HG03439 (cell line): ENCODE results near the gene RALGPS1.
"Not testable (repeated sequence)": the region's sequence is repeated elsewhere in the genome, so short reads cannot be mapped to it uniquely, and the experiment has no call there.

ENCODE experiments used
- ATAC-seq: cut with Tn5 transposase; IDR thresholded peaks from one replicate; pipeline ENCODE4 v1.9.1; 2021; ENCODE audit warnings: mild to moderate bottlenecking, moderate library complexity; ENCODE audit not compliant: unreplicated experiment

RALGPS1 gene

DNA sequence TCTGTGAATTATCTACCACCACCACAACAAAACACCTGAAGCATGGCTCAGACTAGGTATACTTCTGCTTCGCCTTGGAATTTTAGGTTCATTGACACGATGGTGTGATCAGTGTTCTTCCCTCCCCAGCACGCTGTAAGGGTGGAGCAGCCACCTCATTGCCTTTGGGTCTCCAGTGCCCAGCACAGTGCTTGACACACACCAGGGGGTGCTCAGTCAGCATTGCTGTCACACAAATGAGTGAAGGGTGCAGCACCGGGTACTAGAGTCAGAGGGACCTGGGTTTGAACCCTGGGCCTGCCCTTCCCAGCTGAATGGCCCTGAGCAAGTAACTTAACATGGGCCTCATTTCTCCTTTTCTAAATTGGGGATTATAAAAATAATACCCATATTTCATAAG is 217.8 kb downstream of the RALGPS1 start:
- no peak for ATAC-seq

DNA sequence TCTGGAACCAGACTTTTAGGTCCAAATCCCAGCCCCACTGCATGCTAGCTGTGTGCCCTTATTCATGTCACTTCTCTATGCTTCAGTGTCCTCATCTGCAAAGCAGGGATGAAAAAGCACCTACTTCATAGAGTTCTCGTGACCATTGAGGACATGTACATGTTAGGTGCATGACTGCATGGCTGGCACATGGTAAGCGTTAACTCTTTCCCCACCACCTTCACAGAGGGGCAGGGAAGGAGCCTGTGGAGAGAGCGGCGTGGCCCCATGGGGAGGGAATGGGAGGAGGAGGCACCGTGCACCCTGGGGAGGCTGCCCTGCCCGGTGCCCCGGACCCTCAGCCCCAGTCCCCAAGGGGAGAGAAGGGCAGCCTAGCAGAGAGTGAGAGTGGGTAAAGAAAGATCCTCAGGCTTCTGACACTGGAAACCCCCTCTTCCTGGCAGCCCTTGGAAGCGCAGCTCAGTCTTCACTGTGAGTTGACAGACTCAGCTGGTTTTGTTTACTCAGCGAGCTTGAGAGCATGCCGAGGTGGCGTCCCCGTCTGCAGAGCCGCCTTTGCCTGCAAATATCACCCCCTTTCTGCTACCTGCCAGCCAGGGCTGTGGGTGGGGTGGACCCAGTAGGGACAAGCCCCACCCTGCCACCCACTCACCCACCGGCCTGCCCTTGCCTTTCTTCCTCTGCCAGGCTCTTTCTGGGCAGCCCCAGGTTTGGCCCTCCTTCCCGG is 218.5 kb downstream of the RALGPS1 start:
- no peak for ATAC-seq

DNA sequence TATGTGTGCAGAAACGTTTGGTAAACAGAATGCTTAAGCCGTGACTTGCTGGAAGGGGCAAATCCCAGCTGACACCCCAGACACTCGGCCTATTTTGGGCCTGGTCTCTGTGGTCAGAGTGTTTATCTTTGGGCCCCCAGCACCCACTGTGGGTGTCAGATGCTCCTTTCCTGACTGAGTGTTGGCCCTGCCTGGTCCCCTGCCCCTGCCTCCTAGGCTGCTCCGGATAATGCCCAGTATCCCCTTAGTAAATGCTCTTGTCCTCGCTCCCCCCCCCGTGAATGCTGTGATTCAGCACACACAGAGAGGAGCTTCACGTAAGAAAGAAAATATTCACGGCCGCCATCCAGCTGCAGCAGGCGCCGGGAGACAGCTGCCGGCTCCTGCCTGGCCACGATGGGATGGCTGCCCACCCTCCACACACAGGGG is 219.2 kb downstream of the RALGPS1 start:
- ATAC-seq, result no peak

DNA sequence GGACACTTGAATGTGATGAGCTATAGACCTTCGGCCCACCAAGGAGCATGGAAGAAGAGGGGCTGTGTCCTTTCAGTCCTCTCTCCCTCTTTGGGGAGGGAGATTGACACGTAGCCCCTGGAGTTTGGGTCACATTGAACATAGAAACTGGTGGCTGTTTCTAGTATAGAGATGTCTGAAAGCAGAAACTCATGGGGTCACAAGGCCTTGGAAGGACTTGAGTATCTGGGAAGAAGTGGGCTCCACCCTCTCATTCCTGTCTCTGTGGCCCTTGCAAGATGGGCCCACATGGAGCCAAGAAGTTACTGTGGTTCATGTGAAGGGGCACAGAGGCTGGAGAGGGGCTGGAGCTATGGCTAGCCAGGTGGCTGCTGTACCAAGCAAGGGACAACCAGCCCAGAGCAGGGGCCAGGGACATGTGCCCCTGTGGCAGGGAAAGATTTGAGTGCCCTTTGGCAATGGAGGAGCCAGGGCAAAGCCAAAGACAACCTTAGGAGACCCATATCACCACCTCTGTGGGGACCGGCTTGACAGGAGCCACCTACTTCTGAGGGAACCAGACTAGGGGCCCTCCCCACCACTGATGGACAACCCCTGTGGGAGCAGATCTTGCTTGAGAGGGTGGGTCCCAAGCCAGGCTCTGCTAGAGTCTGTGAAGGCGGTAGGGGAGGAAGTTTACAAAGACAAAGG is 220.6 kb downstream of the RALGPS1 start:
- ATAC-seq, result no peak

DNA sequence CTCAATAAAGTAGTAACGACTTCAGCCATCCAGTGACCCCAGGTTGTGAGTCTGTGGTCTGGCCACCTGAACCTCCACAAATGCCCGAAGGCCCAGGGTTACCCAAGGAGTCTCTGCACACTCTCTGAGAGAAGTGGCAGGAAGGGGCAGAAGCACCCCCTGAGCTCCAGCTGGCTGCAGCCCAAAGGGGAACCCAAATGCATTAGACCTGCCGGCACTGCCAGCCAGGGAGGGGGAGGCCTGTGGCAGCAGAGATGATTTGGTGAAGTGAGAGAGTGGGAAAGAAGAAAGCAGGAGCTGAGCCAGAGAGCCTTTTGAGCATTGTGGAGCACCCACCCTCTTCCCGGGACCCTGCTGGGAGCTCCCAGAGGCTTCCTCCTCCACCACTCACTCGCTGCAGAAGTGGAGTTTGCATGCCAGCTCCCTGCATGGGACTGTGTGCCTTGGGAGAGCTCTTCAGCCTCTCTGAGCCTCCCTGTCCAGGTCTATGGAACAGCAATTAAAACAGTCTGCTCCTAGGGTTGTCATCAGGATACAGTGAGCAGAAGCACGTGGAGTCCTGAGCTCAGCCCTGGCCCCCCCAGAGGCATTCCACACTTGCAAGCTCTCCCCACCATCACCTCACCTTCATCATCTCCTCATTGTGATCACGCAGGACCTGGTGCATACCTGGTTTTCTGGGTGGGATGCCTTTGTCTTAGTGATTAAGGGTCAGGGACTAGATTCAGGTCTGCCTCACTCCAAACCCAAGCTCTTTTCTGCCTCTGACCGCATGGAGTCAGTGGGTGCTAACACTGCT is 221.7 kb downstream of the RALGPS1 start:
- no peak for ATAC-seq

DNA sequence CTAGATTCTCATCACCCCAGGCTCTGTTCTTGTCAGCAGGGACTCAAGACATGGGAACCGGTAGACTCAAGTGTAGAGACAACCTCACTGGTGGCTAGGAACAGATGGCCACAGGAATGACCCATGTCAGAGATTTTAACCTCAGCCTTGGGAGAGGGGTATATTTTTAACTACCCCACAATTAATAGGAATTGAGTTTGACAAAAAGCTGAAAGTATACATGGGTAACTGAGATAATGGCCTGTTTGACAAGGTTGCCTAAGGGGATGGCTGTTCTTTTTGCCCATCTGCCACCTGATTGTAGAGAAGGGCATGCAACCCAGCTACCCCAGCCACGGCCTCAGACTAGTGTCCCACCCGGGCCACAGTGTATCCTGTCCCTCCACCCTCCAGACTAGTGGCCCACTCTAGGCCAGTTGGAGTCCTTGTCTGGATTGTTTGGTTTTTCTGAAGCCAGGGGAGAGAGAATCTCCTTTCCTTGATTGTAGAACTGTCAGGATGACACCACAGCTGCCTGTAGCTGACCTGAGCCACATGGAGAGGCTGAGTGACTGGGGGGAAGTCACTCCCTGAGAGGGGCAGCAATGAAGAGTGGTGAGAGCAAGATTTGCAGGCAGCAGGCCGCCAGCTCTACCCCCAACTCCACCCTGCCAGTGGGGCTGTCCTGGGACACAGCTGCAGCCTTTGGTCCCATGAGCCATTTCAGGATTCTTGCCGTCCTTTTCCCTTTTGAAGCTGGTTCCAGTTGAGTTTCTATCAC is 222.5 kb downstream of the RALGPS1 start:
- ATAC-seq, result no peak

DNA sequence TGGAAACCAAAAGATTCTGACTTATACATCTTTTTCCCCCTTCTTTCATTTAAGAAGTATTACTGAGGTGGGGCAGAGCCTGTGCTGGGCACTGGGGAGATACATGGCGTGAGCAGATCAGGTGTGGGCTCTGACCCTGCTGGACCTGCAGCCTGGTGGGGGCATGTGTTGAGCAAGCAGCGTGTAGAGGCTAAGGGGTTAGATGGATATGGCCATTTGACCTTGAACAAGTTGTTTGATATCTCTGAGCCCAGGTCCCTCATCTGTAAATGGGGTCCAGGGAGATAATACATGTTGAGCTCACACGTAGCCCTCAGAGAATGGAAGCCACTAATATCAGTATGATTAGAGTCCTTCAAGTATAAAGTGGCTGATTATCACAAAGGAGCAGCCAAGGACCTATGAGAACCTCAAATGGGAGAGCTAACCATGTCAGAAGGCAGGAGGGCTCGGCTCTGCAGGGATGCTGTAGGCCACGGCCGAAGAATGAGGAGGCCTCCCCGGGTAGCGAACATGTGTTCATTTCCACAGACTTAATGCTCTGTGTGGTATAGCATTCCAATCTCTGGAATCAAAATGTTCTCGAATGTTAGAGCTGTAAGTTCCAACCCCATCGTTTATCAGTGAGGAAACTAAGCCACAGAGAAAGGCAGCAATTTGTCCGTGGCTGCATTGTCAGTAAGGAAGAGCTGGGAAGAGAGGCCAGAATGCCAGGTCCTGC is 223.2 kb downstream of the RALGPS1 start:
- ATAC-seq, result no peak

DNA sequence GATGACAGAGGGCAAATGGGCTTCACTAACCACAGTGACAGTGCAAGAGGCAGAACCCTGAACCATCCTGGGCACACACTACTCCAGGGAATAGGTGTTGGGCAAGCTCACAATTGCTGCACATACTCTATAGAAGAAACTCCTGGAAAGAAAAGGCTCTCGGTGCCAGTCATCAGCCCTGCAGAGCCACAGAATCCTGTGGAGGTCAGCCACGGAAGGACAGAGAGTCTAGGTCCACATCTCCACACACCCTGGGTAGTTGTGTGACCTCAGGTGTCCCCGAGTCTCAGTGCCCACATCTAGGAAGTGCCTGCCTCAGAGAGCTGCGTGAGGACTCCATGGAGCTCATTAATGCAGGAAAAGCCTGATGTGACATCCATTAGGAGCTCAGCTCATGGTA is 223.9 kb downstream of the RALGPS1 start:
- ATAC-seq, result no peak

DNA sequence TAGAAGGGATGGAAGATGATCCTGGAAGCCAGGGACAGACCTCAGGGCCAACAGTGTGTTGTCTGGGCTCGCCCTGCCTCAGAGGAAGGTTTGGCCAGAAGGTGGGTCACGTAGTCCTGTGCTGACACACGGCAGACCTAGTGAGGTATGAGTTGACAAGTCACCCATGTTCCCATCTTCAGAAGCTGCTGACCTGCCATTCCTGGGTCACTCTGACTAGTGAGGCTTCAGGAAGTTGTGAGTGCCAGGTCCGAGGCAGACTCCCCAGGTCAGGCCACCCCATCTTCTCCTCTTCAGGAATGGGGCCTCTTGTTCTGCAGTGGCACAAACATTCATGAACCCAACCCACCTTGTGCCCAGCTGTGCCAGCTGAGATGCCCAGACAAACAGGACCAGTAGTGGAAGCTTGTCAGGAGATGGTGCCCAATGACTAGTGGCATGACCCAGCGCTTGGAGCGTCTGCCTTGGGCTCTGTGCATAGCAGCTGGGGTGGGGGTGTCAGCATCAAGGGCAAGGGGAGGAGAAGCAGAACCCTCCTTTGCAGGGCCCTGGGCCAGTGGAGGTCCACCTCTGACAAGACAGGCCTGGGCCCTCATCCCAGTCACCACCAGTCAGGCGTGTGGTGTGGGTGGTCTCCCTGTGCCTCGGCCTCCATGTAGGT is 224.6 kb downstream of the RALGPS1 start:
- ATAC-seq, result no peak

DNA sequence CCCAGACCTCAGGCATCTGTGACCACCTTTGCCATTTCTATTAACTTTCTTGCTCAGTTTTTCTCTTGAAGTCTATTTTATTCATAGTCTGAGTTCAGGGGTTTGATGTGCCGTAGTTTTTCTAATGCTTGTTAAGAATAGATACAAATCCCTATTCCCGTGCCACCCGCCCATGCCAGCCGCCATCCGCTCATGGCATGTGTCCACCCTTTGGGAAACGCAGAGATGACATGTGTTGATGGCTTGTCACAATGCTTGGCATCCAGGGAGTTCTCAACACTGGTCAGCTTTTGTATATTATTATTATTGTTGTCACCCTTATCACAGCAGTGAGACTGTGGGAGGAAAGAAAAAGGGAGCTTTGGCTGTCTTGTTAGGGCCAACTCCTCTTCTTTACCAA is 225.2 kb downstream of the RALGPS1 start:
- no peak for ATAC-seq

DNA sequence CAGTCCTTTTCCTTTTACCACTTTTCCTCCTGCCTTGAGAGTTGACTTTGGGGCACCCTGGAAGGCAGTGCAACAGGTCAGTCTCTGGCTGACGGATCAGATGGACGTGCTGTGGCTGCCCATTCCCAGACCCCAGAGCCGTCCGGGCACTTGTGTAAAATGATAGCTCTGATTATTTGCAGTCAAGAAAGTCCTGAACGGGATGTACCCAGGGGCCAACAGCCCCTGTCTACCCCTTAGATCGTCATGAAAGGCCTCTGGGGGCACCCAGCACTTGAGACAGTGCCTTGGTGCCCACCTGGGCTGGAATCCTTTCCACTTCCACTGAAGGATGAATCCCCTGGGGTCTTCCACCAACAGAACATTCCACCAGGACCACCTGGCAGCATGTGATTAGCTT is 225.6 kb downstream of the RALGPS1 start:
- no peak for ATAC-seq

DNA sequence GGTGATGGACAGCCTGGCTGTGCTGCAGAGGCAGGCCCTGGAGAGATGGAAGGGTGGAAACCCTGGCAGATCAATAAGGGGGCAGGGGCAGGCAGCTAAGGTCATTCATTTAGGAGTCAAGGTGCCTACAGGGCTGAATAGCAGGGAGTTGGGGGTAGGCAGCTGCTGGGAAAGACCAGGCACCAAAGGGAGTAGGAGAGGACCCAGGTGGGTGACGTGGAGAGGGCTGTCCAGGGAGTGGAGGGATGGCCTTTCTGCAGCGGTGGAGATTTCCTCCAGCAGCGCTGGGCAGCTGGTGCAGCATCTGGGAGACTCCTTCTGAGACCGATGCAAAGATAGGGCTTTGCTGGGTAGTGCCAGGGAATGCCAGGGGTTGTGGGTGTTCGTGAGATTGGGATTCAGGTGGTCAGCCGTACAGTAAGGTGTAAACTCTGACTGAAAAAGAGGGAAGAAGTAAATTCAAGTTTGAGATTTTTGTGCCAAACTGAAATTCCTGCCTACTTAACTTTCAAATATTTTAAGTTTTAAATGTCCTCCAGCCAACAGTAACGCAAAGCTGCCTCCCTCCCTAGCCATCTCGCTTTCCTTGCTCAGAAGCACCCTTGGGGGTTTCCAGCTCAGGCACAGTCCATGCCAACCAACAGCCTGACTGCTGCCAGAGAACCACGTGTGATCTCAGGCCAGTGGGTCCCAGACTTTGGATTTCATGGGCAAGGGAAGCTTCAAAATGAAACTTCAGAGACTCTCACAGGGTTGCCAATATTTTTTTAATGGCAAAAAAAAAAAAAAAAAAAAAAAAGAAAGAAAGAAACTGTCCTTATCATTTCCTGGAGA is 226.5 kb downstream of the RALGPS1 start:
- ATAC-seq, result no peak

DNA sequence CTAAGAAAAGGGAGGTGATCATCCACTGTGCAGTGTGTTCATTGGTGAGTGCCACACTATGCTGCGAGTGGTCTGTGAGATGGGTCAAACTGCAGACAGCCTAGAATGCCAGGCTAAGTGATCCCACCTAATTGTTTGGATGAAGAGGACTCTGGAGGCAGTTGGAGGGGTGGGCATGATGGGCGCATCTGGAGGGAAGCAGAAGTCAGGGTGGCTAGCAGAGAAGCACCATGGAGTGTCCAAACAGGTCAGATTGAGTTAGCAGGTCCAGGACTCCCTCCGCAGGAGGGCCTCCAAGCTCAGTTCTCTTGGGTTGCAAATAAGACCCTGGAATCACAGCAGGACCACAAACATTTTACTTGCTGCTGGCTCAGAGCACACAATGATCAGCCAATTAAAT is 227.7 kb downstream of the RALGPS1 start:
- ATAC-seq, result no peak

DNA sequence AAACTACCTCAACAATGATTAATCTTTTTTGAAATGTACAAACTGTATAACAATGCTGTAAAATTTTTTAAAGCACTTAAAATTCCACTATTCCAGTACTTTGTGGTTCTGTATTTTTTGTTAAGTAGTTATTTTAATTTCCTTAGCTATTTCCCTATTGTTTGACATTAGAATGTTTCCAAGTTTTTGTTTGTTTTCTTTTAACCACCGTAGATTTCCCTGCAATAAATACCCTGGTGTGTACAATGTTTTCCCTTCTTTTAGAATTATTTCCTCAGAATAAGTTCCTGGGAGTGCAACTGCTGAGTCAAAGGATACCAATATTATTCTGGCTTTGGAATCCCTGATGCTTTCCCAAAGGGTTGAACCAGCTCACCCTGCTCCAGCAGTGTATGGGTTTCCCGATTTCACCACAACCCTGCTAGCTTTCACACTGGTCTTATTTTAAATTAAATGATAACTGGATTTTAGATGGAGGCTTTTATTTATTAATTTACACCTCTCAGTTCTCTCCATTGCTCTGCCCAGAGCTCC is 228.4 kb downstream of the RALGPS1 start:
- ATAC-seq, result no peak

DNA sequence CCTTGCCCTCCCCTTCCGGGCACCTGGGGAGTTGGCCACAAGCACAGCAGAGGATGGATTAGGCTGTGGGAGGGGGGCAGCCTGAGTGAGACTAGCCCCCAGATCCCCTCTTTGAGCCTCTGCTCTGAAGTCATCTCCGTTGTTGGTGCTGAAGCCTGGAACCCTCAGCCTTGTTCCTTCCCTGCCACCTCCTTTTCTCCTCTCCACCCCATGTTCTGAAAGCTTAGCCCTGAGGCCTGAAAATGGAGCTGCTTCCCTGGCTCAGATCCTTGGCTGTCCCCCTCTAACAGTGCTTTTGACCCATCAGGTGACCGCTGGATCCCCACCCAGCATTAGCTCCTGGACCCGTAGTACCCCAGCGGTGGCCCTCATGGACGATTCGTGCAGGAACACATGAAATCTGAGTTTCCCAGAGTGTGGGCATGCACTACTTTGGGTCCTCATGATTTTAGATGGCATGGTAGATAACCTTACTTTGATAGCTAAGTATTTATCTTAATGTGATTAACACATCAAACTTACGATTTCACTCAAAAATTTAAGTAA is 229.4 kb downstream of the RALGPS1 start:
- ATAC-seq, result no peak

DNA sequence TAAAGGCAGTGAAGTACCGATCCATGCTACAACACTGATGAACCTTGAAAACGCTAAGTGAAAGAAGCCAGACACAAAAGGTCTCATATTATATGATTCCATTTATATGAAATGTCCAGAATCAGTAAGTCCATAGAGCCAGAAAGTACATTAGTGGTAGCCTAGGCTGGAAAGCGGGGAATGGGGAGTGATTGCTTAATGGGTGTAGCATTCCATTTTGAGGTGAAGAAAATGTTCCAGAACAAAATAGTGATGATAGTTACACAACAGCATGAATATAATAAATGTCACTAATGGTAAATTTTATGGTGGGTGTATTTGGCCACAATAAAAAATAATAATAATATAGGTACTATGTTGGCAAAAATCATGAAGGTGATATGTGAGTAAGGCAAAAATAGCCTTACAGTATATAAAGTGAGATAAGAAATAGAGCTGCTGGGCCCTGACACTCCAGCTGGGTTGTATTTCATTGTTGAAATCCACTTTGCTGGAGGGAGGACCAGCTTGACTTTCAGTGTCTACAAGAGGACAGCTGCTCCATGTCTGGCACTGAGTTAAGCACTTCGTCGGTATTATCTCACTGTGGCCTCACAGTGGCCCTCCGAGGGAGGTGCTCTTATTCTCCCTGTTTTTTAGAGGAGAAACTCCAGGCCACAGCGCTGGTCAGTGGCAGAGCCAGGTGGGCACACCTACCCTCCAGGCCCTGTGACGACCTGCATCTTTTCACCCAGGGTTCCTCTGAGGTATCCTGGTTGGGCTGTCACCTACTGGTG is 230.3 kb downstream of the RALGPS1 start:
- ATAC-seq, result no peak

DNA sequence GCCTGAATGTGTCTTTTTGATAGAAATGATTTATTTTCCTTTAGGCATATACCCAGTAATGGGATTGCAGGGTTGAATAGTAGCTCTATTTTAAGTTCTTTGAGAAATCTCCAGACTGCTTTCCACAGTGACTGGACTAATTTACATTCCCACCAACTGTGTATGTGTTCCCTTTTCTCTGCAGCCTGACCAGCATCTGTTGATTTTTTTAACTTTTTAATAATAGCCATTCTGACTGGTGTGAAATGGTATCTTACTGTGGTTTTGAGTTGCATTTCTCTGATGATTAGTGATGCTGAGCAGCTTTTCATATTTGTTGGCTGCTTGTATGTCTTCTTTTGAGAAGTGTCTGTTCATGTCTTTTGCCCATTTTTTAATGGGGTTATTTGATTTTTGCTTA is 232.3 kb downstream of the RALGPS1 start:
- not testable (repeated sequence) for ATAC-seq

DNA sequence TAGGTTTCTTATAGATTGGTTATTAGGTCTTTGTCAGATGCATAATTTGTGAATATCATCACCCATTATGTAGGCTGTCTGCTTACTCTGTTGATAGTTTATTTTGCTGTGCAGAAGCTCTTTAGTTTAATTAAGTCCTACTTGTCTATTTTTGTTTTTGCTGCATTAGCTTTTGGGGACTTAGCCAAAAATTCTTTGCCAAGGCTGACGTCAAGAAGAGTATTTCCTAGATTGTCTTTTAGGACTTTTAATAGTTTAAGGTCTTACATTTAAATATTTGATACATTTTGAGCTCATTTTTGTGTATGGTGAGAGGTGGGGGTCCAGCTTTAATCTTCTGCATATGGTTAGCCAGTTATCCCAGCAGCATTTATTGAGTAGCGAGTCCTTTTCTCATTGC is 232.7 kb downstream of the RALGPS1 start:
- no peak for ATAC-seq
